ENCODE measurements around the gene SOAT2.
A peak's percentile ranks its signal among the peaks of the same experiment; 100 is the strongest.

Gene SOAT2

GRCh38 chr12:53113951-53114350, 10.7 kb downstream of the SOAT2 start:
- no peak overlapping the region for H3K4me3 ChIP-seq (replicated peaks; ENCODE audit: low read depth, low read length)
- no peak for DNase-seq (ENCODE audit: low read depth)
- TF ChIP-seq CTCF (IDR thresholded peaks at IDR 0.05; ENCODE audit: low read length, missing control alignments): no peak

DNA sequence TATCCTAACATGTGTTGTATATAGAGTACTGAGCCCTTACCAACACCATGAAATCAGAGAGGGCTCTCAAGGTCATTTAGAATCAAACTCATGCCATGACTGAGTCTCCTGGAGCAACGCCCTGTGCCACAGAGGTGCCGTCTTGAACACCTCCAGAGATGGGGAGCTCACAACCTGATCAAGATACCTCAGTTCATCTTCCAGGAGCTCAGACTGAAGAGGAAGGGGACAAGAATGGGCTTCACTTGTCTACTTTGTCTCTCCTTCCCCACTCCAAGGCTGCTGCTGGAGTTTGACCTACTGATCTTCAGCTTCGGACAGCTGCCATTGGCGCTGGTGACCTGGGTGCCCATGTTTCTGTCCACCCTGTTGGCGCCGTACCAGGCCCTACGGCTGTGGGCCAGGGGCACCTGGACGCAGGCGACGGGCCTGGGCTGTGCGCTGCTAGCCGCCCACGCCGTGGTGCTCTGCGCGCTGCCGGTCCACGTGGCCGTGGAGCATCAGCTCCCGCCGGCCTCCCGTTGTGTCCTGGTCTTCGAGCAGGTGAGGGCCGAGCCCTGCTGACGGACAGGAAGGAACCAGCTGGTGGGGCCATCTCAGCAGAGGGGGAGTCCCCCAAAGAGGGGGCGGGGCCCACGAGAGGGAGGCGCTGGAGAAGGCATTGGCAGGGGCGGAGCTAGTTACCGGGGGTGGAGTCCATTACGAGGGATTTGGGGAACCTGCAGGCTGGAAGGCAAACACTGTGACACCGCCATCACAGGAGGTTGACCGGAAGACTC, 12.0 kb downstream of the SOAT2 start:
- TF ChIP-seq CTCF (IDR thresholded peaks at IDR 0.05; ENCODE audit: low read length, missing control alignments): no peak
- no peak for DNase-seq (ENCODE audit: low read depth)
- H3K4me3 ChIP-seq (replicated peaks; ENCODE audit: low read depth, low read length): no peak overlapping the region

GRCh38 chr12:53115891-53116648, 12.8 kb downstream of the SOAT2 start:
- DNase-seq (ENCODE audit: low read depth): no peak
- no peak for TF ChIP-seq CTCF (IDR thresholded peaks at IDR 0.05; ENCODE audit: low read length, missing control alignments)
- no peak overlapping the region for H3K4me3 ChIP-seq (replicated peaks; ENCODE audit: low read depth, low read length)

GRCh38 chr12:53118751-53119300, 15.5 kb downstream of the SOAT2 start:
- no peak for DNase-seq (ENCODE audit: low read depth)

DNA sequence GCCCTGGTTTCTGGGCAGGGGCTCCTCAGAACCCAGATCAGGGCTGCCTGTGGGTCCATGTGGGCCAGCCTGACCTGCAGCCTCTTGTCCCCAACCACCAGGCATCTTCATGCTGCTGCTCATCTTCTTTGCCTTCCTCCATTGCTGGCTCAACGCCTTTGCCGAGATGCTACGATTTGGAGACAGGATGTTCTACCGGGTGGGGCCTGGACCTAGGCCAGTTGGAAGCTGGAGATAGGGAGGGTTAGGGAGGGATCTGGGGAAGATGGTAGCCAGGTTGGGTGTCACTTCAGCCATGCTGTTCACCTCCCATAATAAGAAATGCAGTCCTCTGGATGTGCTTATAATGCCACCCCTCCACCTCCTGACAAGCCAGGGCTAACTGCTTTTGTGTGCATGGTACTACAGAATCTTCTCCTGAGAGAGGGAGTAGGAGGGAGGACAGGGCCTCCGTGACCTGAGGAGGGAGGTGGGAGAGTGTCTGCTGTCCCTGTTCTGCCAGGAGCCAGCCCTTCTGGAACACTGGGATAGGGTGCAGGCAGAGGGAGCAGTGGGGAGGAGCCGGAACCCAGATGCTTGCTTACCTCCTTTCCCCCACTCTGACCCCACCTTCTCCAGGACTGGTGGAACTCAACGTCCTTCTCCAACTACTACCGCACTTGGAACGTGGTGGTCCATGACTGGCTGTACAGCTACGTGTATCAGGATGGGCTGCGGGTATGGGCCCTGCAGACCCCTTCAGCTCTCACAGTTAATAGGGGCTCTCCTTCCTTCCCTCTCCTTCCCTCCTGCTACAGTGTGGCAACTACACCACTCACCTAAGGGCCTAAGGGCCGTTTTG, 17.6 kb downstream of the SOAT2 start:
- no peak for DNase-seq (ENCODE audit: low read depth)
- TF ChIP-seq CTCF (IDR thresholded peaks at IDR 0.05; ENCODE audit: low read length, missing control alignments): no peak
- no peak overlapping the region for H3K4me3 ChIP-seq (replicated peaks; ENCODE audit: low read depth, low read length)

More at GRCh38 chr12:53118751-53119300, 15.5 kb downstream of the SOAT2 start:
- no peak for TF ChIP-seq CTCF (IDR thresholded peaks at IDR 0.05; ENCODE audit: low read length, missing control alignments)
- no peak overlapping the region for H3K4me3 ChIP-seq (replicated peaks; ENCODE audit: low read depth, low read length)

GRCh38 chr12:53122961-53123468, 19.7 kb downstream of the SOAT2 start:
- peak; percentile 65 for DNase-seq (ENCODE audit: low read depth)
- TF ChIP-seq CTCF (IDR thresholded peaks at IDR 0.05; ENCODE audit: low read length, missing control alignments): no peak
- H3K4me3 ChIP-seq (replicated peaks; ENCODE audit: low read depth, low read length): no peak overlapping the region
